Peyer's patch (tissue), 4 donors: ENCODE measurements around the gene VGLL3.

Source experiments
- CTCF ChIP-seq, 6 experiments: fragments of 450-650 bp in 4 of 6; fragments of 200-600 bp in 2 of 6; sonication (generic) in 1 of 6; IDR thresholded peaks; one replicate each; pipeline ENCODE4 v1.5.1; 2017 to 2019; ENCODE audit warnings: antibody characterized with exemption in 6 of 6, mild to moderate bottlenecking in 3 of 6, moderate library complexity in 1 of 6
- POLR2A ChIP-seq, 2 donors: fragments of 450-650 bp; IDR thresholded peaks; one replicate each; pipeline ENCODE4 v1.5.1; 2017; ENCODE audit warnings: antibody characterized with exemption in 2 of 2, mild to moderate bottlenecking in 2 of 2, moderate library complexity in 2 of 2

GRCh38 chr3:87009271-87009670, 18.3 kb upstream of the VGLL3 start:
- TF ChIP-seq CTCF (IDR thresholded peaks at IDR 0.05) (no peak), POLR2A (IDR thresholded peaks at IDR 0.05) (no peak)
